HG03432 (cell line): ENCODE measurements around the gene SEMA3A.

ENCODE experiments used
- ATAC-seq: cut with Tn5 transposase; IDR thresholded peaks from one replicate; pipeline ENCODE4 v1.9.1; 2021; ENCODE audit warnings: mild to moderate bottlenecking, moderate library complexity; ENCODE audit not compliant: unreplicated experiment

SEMA3A gene

DNA sequence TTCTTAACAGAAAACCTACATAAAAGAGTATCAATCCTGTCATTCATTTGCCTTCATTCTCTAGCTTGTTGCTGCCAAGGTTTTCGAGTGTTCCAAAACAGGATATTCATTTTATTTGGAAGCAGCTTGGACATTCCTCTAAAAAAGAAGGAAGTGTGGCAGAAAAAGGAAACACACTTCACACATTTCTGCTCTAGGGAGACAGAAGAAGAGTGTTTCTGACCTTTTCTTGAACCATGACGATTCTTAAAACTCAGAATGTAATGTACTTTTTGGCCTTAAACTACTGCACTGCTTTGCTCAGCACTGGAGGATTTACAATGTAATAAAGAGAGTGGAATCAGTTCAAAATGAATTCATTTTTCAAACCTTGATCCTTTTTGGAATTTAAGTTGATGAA lies 81.3 kb downstream of the SEMA3A start:
- ATAC-seq = no peak

DNA sequence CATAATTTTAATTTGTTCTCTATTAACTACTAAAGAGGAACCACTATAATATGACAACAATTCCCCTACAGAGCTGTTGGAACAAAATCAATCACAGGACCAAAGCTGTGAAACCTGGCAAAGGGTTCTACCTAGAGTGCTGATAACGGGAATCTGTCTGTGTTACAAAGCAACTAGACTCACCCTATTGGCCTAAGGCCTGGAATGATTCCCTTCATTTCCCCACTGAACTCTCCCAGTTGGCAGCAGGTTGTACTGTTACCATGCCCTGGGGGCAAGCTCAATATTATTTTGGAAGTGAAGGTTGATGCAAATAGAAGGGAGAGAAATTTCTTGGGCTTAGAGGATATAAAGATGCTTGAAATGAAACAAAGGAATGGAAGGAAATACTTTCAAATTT lies 81.8 kb downstream of the SEMA3A start:
- ATAC-seq = no peak

DNA sequence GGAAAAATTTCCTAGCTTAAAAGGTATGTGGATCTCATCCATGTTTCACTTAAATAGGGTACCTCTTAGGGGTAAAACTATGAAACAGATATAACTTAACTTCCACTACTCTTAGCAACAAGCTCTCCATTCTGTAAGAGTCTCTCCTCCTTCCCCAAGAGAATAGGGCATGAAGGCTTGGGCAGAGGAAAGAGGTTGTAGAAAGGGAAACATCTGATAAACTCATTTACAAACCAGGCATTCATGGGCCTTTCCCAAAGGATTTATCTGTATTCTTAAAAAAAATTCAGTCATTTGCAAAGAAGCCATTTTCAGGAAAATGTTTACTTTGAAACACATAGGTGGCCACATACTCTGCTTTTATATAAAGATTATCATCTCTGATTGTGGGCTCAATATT lies 82.7 kb downstream of the SEMA3A start:
- no peak for ATAC-seq

DNA sequence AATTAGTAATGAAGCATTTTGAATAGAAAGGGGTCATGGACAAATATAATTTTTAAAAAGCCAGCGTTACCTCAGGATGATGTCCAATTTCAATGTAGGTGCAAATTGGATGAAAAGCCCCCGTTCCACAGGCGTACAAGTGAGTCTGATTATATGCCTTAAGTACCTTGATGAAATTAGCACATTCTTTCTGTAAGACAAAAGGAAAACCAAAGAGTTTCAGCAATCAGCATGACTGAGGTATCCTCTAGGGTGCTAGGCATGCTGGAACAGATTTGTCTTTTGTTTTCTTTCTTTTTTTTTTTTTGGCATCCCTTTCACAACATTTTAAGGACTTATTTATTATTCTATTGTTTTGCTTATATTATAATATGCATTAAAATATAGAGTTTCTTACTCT lies 84.2 kb downstream of the SEMA3A start:
- ATAC-seq = no peak

DNA sequence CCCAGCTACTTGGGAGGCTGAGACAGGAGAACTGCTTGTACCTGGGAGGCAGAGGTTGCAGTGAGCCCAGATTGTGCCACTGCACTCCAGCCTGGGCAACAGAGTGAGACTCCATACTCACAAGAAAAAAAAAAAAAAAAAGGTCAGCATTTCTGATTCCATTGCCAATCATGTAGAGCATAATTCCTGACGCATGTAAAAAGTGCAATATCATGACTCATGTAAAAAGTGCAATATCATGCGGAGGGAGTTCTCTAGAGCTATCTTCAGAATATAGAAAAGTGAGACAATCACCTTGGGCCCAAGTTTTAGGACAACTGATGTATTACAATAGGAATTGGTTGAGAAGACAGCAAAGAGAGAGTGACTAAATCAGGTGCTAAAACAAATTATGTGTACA lies 85.8 kb downstream of the SEMA3A start:
- ATAC-seq = no peak

DNA sequence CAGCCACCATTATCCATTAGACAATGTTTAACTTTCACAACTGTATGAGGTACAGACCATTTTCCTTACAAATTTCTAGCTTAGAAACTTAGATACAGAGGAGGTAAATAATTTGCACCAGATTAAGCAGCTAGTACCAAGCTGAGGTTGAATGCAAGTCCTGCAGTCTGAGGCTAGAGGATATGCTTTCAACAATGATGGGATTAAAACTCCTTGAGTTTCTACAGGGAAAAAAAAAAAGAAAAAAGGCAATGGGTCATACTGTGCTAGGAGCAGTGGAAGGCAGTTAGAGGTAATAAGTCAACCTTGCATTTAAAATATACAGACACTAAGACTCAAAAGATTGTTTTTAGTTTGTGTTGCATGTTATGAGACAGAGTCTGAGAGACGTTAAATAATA lies 86.5 kb downstream of the SEMA3A start:
- no peak for ATAC-seq

DNA sequence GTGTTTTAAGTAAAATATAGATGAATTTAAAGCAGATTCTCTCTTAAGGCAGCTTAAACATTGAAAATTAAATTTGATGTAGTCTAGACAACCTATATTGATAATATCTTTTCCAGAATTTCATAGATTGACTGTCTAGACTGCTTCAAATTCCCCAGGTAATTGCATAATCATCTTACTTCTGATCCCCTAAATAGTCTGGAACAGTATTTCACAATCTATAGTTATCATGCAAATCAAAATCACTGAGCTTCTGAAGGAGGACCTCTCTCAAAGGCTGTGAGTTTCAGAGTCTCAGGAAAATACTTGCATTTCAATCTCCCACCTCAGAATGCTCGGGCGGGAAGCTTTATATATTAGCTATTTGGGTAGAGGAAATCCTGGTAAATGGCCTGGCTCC lies 87.3 kb downstream of the SEMA3A start:
- no peak for ATAC-seq

DNA sequence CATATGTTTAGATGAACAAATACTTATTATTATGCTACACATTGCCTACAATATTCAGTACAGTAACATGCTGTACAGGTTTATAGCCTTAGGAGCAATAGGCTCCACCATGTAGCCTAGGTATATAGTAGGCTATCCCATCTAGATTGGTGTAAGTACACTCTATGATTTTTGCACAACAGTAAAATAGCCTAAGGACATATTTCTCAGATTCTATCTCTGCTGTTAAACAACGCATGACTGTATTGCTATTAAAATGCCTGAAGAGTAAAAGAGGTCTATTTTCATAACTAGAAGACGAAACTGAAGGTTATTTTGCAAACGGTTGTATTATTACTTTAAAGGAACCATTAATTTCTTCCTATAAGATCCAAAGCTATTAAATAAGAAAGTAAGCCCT lies 88.3 kb downstream of the SEMA3A start:
- ATAC-seq = no peak

DNA sequence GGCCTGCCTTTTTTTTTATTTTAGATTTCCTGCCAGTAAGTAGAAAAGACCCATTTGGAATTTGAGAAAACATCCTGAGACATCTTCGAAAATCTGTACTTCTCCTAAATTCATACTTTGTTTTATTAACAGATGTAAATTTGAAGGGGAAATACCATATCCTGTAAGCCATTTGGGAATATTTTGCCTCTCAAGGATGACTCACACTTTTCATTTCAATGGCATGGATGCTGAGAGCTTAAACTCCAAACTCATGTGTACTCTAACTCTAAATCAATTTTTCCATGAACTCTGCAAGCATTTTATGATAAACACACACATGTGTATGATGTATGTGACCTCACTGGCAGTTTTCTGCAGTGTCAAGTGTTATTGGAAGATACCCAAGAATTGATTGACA lies 89.0 kb downstream of the SEMA3A start:
- ATAC-seq = no peak

DNA sequence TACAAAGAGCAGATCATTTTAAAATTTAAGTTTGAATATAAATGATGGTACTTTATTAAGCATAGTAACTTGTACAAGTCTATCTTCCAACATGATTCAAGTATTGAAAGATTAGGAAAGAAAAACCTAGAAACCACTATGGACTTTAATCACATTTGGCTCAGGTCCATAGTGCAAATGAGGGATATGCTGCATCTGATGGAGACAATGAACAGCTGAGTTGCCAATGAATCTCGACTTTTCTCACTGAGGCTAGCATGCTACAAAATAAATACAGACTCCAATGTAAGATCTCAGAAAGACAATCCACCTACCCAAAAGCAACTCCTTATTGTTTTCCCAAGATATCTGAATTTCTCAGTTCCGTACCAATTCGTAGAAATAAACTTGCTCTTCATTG lies 89.8 kb downstream of the SEMA3A start:
- ATAC-seq = no peak

DNA sequence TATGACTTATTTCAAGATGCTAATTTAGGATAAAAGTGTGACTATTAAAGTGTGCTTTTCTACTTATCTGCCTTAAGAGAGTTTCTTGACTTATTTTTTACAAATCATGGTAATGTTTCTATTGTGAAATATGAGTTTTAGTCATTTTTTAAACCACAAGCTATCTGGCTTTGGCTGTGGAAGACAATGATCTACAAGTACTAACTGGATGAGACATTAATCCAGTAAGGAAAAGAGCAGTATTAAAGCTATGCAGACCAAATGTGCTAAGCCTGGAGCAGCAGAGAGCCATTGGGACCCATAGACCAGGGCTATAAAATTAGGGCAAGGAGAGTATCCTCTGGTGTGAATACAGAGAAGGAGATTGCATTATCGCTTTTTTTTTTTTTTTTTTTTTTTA lies 92.4 kb downstream of the SEMA3A start:
- no peak for ATAC-seq

DNA sequence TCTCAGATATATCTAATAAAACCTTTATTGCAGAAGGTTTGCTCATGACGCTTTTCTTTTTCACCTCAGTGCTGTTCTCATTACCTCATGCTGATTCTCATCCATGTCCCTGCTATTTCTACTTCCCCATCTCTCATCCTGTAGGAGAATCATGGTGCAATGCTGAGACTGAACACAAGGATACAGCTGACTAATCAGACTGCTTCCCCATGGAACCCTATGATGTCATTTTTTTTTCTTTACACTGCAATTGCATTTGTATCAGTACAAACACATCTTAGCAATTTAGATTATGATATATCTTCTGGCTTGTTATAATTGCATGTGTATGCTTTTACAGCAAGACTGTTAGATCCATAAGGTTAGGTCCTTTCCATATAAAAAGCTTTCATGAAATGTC lies 93.7 kb downstream of the SEMA3A start:
- no peak for ATAC-seq

DNA sequence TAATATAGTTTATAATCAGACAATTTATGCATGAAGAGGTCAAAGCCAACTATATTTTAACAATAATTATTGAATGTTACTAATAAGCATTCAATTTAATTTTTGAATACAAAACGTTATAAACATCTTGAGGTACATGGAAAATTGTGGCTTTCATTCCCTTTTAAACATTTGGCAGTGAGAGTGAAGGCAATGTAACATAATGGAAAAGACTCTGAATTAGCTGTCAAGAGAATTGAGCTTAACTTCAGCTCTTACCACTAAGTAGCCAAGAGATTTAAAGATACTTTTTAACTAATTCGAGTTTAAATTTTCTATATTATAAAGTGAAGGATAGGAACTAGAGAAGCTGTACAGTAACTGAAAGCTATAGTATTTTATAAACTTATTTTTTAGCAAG lies 98.6 kb downstream of the SEMA3A start:
- no peak for ATAC-seq

DNA sequence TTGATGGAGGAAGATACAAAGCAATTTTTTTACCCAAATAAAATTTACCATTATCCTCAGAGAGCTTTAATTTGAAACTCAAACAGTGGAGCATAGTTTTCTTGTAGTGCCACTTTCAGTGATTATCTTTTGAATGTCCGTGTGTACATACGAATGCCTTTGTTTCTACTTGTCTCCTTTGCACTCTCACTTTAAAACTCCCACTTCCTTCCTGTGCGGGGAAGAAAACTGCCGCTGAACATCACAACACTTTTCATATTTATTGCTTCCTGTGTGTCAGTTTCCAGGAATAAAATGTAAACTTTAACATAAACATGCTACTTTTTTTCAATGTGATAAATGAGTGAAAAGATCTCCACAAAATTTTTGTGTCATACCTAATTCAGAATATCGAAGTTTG lies 102.4 kb downstream of the SEMA3A start:
- no peak for ATAC-seq

DNA sequence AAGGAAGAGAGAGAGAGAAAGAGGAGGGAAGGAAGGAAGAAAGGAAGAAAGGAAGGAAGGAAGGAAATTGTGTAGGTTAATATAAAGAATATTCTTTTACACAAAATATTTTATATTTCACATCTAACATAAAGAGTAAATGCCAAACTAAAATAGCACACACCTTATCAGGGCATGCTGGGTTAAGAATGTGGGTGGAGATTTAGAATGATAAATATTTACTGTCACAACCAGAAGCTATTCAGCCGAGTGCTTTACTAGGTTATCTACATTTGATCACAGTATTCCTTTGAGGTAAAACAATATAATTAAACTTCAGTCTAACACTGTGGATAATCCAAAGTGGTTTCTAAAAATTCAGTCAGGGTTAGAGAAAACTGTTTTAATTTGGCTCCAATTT lies 103.3 kb downstream of the SEMA3A start:
- ATAC-seq = no peak

DNA sequence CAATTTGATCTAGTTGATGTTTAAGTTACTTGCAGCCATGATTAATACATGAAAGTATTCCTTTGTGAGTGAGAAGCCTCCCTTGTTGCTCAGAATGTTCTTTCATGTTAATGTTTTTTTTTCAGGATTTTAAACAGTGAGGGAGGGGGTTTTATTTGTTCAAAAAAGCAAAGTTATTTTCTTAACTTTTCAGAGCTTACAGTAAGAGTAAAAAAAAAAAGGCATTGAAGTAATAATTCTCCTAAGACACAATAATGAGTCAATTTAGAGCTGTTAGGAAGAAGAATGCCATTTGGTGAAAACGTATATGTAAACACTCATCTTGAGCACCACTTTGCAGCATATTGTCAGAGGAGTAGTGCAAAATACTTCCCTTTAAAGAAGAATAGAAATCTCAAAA lies 105.8 kb downstream of the SEMA3A start:
- ATAC-seq = no peak

DNA sequence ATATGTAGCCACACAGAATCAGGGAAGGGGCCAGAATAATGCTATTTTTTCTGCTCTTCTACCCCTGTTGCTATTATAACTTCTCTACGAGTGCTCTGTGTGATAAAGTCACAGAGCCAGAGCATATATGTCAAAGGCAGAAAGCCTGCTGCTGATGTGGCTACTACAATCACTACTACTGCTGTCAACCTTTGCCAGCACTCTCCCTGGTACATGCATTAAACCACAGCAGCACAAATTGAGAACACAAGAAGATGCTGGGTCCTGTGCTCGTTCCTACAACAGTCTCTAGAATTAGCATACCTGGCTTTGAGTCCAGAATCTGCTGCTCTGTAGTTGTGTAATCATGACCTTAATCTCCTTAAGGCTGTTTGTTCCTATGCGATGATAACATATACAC lies 108.6 kb downstream of the SEMA3A start:
- ATAC-seq = no peak

DNA sequence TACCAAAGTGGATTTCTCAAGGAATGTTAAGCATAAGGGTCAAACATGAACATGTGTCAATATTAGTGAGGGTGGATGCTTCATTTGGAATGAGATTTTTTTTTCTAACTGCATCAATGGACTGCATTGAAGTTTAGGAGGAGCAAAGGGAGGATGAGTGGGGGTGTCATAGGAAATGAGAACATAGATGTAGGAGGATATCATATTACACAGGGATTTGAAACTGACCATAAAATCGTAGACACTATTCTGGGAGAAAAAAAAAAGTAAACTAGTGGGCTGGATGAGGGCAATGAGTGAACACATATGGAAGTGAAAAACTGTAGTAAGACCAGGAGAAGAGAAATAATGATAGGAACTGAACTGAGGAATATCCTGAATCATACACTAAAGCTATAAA lies 109.4 kb downstream of the SEMA3A start:
- ATAC-seq = no peak

DNA sequence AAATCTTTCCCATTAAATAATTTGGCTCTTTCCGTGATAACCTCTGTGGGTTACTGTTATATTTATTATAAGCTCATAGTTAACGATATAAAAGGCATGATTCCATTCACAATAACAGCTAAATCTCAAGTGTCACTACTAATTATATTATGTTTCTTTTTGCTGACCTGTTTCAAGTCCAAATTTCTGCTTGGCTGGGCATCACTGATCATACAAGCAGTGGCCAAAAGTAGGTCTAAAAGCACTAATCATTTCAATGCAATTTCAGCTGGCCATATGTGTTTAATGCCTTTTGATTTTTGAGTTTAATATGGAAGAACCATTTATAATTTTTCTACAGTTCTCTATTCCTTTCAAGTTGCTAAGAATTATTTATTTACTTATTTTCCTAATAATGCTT lies 110.7 kb downstream of the SEMA3A start:
- no peak for ATAC-seq

DNA sequence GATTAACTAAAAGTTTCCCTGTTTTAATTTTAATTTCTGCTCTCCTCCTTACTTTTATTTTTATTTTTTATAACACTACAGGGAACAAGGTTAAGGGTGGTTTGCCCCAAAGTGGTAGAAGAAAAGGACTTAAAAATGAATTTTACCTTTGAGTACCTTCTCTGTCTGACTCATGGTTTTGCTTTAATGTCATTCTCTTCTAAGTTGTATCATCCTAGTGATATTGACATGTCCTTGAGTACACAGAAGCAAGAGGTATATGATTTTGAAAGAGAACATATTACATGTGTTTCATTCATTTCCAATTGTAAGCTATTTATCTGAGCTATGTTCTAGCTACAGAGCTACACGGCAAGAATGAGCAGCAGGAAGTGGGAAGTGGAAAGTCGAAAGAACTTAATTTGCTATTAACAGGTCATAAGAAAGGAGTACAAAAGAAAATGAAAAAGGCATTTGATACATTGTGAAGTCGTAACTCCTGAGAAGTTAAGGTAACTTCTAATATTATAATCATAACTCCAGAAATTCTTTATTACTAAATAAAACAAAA lies 112.5 kb downstream of the SEMA3A start:
- no peak for ATAC-seq

DNA sequence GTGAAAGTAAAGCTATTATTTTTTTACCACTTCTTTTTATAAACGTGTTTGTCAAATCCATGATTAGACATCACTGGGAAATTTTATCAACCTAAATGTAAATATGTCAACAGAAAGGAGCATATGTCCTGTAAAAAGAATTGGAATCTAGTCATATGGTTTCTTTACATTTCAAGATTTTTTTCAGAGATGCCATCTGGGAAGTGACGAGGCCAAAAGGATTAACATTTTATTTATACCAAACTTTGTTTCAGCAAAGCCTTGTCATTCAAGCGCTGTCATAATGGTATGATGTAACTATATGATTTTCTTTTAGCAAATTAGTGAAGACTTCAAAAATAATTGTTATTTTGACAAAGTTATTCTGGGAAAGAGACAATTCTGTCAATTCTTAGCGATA lies 117.3 kb downstream of the SEMA3A start:
- ATAC-seq = no peak

DNA sequence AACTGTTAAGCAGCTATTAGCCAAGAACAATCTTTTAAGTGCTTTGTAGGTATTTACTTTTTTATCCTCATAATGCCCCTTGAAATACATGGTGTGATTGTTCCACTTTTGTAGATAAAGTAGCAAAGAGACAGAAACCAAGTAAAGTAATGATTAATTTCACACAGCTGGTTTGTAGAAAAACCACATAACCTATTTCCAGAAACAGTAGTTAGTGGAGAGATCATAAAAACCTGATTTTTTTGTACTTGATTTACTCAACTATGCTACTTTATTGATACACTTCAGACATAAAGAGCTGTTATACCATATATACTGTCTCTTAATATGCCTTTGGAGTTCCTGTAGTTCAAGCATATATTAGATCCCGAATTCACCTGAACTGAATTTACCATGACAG lies 118.4 kb downstream of the SEMA3A start:
- ATAC-seq = peak; percentile 49

DNA sequence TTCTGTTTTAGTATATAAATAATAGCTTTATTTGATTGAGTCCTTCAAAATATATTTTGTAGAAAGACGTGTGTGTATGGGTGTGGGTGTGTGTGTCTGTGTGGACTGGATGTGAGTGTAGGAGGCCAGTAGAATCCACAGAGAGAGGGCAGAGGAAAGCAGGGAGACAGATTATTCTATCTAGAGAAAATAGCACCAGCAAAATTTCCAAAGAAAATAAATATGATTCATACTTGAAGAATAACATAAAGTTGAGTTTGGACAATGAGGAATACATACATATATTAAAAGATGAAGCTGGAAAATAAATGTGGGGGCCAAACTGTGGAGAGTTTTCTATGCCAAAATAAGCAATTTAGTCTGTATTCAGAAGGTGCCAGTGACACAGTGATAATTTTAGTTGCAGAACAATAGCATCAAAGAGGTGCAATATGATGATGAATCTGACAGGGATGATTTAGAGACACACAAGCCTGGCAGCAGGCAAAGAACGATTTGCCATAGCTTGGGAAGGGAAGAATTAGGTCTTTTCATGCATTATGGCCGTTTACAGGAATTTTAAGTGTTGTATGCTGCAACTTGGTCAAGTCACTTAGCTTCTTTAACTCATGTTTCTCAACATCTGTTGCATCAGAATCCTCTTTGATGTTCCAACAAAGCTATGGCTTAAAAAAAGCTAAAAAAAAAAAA lies 121.3 kb downstream of the SEMA3A start:
- no peak for ATAC-seq
